OCI-LY1 (cell line): Measurements from ENCODE around the gene UNC5A.

Experiments used
- EZH2 ChIP-seq: fragments of 200-600 bp; sonication (generic), shearing (Covaris generic); IDR thresholded peaks from 2 replicates; pipeline ENCODE4 v1.8.0; 2017; ENCODE audit warnings: borderline replicate concordance, mixed run types, mild to moderate bottlenecking, antibody characterized with exemption, low read length, moderate library complexity, mixed read lengths
- TF ChIP-seq, protein P1 (sequence below): fragments of 200-600 bp; sonication (generic), shearing (Covaris generic); IDR thresholded peaks from 2 replicates; pipeline ENCODE4 v1.5.1; 2017; ENCODE audit warnings: mild to moderate bottlenecking, antibody characterized with exemption, low read length, moderate library complexity, mixed read lengths

DNA sequence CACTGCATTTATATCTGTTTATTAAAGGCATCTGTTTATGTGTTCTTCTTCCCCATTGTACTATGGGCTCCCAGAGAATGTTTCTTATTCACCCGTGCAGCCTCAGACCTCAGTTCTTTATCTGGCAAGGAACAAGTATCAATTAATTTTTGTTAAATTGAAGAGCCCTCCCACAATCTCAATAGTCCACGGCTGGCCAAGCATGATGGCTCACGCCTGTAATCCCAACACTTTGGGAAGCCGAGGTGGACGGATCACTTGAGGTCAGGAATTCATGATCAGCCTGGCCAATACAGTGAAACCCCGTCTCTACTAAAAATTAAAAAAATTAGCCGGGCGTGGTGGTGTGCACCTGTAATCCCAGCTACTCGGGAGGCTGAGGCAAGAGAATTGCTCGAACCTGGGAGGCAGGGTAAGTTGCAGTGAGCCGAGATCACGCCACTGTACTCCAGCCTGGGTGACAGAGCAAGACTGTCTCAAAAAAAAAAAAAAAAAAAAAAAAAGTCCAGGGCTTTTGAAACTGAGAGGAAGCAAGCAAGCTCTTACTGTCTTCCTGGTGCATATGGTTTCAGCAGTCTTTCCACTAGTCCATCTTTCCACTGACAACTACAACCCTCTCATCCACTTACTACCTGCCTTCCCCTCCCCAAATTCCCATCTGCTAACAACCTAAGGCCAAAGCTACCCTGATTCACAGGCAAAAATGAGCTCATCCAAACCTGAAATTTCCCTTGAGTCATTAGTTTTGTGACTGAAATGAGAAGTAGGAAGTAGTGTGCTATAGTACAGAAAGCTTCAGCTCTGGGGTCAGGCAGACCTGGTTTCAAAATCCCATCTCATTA is 91.1 kb downstream of the UNC5A start:
- TF ChIP-seq, protein P1, sequence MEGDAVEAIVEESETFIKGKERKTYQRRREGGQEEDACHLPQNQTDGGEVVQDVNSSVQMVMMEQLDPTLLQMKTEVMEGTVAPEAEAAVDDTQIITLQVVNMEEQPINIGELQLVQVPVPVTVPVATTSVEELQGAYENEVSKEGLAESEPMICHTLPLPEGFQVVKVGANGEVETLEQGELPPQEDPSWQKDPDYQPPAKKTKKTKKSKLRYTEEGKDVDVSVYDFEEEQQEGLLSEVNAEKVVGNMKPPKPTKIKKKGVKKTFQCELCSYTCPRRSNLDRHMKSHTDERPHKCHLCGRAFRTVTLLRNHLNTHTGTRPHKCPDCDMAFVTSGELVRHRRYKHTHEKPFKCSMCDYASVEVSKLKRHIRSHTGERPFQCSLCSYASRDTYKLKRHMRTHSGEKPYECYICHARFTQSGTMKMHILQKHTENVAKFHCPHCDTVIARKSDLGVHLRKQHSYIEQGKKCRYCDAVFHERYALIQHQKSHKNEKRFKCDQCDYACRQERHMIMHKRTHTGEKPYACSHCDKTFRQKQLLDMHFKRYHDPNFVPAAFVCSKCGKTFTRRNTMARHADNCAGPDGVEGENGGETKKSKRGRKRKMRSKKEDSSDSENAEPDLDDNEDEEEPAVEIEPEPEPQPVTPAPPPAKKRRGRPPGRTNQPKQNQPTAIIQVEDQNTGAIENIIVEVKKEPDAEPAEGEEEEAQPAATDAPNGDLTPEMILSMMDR = no peak
- no peak for TF ChIP-seq EZH2
